SK-N-SH (cell line): ENCODE measurements around the gene ISL1. TPM values are rescaled to one million over a fixed set of nuclear protein-coding genes. Genes with fewer than 3 reads are reported as not detected.

Experiments used
- CTCF ChIA-PET: fragments of 300-600, 350-600 bp; formaldehyde crosslinking; extraction: SDS; loops from one replicate; lab custom pipeline; 2021; lab: Yijun Ruan, JAX
- POLR2A ChIA-PET: fragments of 350-600 bp; sonication (Branson Sonifier 250); formaldehyde crosslinking; extraction: SDS; loops from one replicate; lab custom pipeline; 2020; ENCODE audit warnings: antibody characterized with exemption, inconsistent platforms; lab: Yijun Ruan, JAX
- DNase-seq: peaks from one replicate; pipeline ENCODE4 v3.0.0; 2012
- H2AFZ ChIP-seq: fragments of 200-600 bp; sonication (generic); 2 replicates; pipeline ENCODE4 v1.8.1; 2016; ENCODE audit warnings: antibody characterized with exemption, mild to moderate bottlenecking, low read depth
- H3F3A ChIP-seq: fragments of 200-600 bp; sonication (generic); replicated peaks from 2 replicates; pipeline ENCODE3; 2016; ENCODE audit warnings: antibody characterized with exemption, mild to moderate bottlenecking; ENCODE audit not compliant: insufficient read depth
- H3K27ac ChIP-seq, 2 experiments: fragments of 200-500 bp in 1 of 2; fragments of 200-600 bp in 1 of 2; sonication (Bioruptor generic) in 1 of 2; sonication (generic), shearing (Covaris generic) in 1 of 2; 2 replicates each; pipeline versions ENCODE4 v1.5.1 to v1.6.1; 2014 to 2016; ENCODE audit warnings: low read depth in 2 of 2, inconsistent platforms in 1 of 2, low read length in 1 of 2, mild to moderate bottlenecking in 1 of 2, mixed read lengths in 1 of 2
- H3K27me3 ChIP-seq: fragments of 200-600 bp; sonication (generic), shearing (Covaris generic); 2 replicates; pipeline ENCODE4 v1.6.1; 2016; ENCODE audit warnings: mixed run types; ENCODE audit not compliant: insufficient read depth
- H3K36me3 ChIP-seq, 2 experiments: fragments of 200-500 bp in 1 of 2; fragments of 200-600 bp in 1 of 2; sonication (Bioruptor generic) in 1 of 2; sonication (generic) in 1 of 2; replicated peaks in 1 of 2; 2 replicates each; pipeline versions ENCODE3 to v1.5.1; 2014 to 2016; ENCODE audit warnings: low read length in 1 of 2, mild to moderate bottlenecking in 1 of 2; ENCODE audit not compliant: insufficient read depth in 2 of 2, control insufficient read depth in 1 of 2
- H3K4me1 ChIP-seq, 2 experiments: fragments of 200-500 bp in 1 of 2; fragments of 200-600 bp in 1 of 2; sonication (Bioruptor generic) in 1 of 2; sonication (generic), shearing (Covaris generic) in 1 of 2; 2 replicates each; pipeline versions ENCODE4 v1.5.1 to v1.6.1; 2014 to 2016; ENCODE audit warnings: low read depth in 1 of 2, low read length in 1 of 2, mixed run types in 1 of 2; ENCODE audit not compliant: insufficient read depth in 2 of 2, control insufficient read depth in 1 of 2
- H3K4me2 ChIP-seq: fragments of 200-600 bp; sonication (generic), shearing (Covaris generic); 2 replicates; pipeline ENCODE4 v1.6.1; 2017; ENCODE audit warnings: mixed run types
- H3K4me3 ChIP-seq, 2 experiments: fragments of 200-500 bp in 1 of 2; fragments of 200-600 bp in 1 of 2; sonication (Bioruptor generic) in 1 of 2; sonication (generic), shearing (Covaris generic) in 1 of 2; 2 replicates each; pipeline versions ENCODE4 v1.5.1 to v1.8.1; 2014 to 2016; ENCODE audit warnings: low read depth in 2 of 2, inconsistent platforms in 1 of 2, low read length in 1 of 2, mild to moderate bottlenecking in 1 of 2, mixed read lengths in 1 of 2, moderate library complexity in 1 of 2
- H3K79me2 ChIP-seq: fragments of 200-600 bp; sonication (generic); 2 replicates; pipeline ENCODE4 v1.8.1; 2017; ENCODE audit warnings: mild to moderate bottlenecking; ENCODE audit not compliant: insufficient read depth
- H3K9ac ChIP-seq: fragments of 200-600 bp; sonication (generic); 2 replicates; pipeline ENCODE4 v1.6.1; 2017; ENCODE audit warnings: mixed run types
- H3K9me2 ChIP-seq: fragments of 200-600 bp; sonication (generic); 2 replicates; pipeline ENCODE4 v1.6.1; 2017; ENCODE audit warnings: mixed run types
- H3K9me3 ChIP-seq: fragments of 200-600 bp; sonication (generic); 2 replicates; pipeline ENCODE4 v1.6.1; 2017; ENCODE audit warnings: mixed run types, mild to moderate bottlenecking, moderate library complexity
- H4K20me1 ChIP-seq: fragments of 200-600 bp; sonication (generic); 2 replicates; pipeline ENCODE4 v1.6.1; 2017; ENCODE audit warnings: mild to moderate bottlenecking, mixed run types; ENCODE audit not compliant: insufficient read depth
- FOSL2 ChIP-seq: IDR thresholded peaks from 2 replicates; pipeline ENCODE4 v1.4.0; 2012; ENCODE audit warnings: low read depth, mild to moderate bottlenecking, moderate library complexity, borderline replicate concordance
- JUND ChIP-seq: IDR thresholded peaks from 2 replicates; pipeline ENCODE4 v1.4.0; 2012
- NFIC ChIP-seq: IDR thresholded peaks from 2 replicates; pipeline ENCODE4 v1.4.0; 2012; ENCODE audit warnings: borderline replicate concordance
- RFX5 ChIP-seq: IDR thresholded peaks from 2 replicates; pipeline ENCODE4 v1.6.1; 2012; ENCODE audit warnings: mild to moderate bottlenecking, improper control_type of control experiment, low read length
- SIN3A ChIP-seq: IDR thresholded peaks from 2 replicates; pipeline ENCODE4 v1.6.1; 2012; ENCODE audit warnings: low read depth, mild to moderate bottlenecking, low read length, moderate library complexity, borderline replicate concordance
- TAF1 ChIP-seq: IDR thresholded peaks from 2 replicates; pipeline ENCODE4 v1.6.1; 2012; ENCODE audit warnings: low read depth, mild to moderate bottlenecking, low read length, moderate library complexity, borderline replicate concordance
- TEAD4 ChIP-seq: IDR thresholded peaks from 2 replicates; pipeline ENCODE4 v1.4.0; 2012; ENCODE audit warnings: mild to moderate bottlenecking, borderline replicate concordance; ENCODE audit not compliant: insufficient read depth
- YY1 ChIP-seq: IDR thresholded peaks from 2 replicates; pipeline ENCODE4 v1.4.0; 2012; ENCODE audit warnings: low read depth, mild to moderate bottlenecking
- WGBS: methylation state at CpG from one replicate; pipeline ENCODE4 v1.1.6; 2017; ENCODE audit warnings: low lambda C conversion rate; 5-methylcytosine and 5-hydroxymethylcytosine counted together
- polyA plus RNA-seq, 3 experiments: library from polyadenylated mRNA; depleted of rRNA; stranded (reverse); fragments of >200 nt; gene quantifications; 2 replicates each; pipeline ENCODE4 v1.2.3, GENCODE V29; 2012
- TF ChIP-seq, protein P1 (sequence below): IDR thresholded peaks from 2 replicates; pipeline ENCODE4 v1.4.0; 2012; ENCODE audit warnings: low read depth, borderline replicate concordance
- TF ChIP-seq, protein P2 (sequence below): IDR thresholded peaks from 2 replicates; pipeline ENCODE4 v1.4.0; 2012; ENCODE audit warnings: low read depth, borderline replicate concordance
- TF ChIP-seq, protein P3 (sequence below): IDR thresholded peaks from 2 replicates; pipeline ENCODE4 v1.6.1; 2012; ENCODE audit warnings: mild to moderate bottlenecking, low read depth, low read length, moderate library complexity
- TF ChIP-seq, protein P4 (sequence below): fragments of 150-350 bp; IDR thresholded peaks from 2 replicates; pipeline ENCODE4 v1.6.1; 2017; ENCODE audit warnings: antibody characterized with exemption, low read length, low read depth, borderline replicate concordance

Gene ISL1
- polyA plus RNA-seq, 1 of the 3 experiments (the other 2 are of a cell fraction), result 15.2 TPM

DNA sequence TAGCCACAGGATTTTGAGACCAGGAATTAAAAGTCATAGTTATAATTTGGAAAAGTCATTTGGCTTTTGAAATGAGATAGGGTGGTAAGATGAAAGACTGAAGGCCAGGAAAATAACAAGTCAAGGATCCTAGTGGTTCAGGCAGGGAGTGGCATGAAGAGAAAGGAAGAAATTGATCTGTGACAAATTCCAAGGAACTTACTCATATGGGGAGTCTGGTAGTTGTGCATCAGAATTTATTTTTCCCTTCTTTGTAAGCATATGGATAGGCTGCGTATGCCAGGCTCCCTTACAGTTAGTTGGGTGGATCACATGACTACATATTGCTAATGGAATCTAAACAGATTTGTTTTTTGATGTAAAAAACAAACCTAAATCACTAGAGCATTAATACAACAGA is 21.0 kb downstream of the ISL1 start:
- Histone ChIP-seq H3F3A (no peaks in the 10 kb centered on the region), H3K79me2 (no peaks in the 10 kb centered on the region), H3K9me2 (no peaks in the 10 kb centered on the region), H3K4me1 (peaks cover 11 to 20% of the 10 kb centered on the region in 2 experiments; a peak in 3 of 4 replicates), H3K4me3 (no peak overlapping the region), H3K27me3 (no peaks in the 10 kb centered on the region), H3K9ac (no peak overlapping the region), H4K20me1 (no peaks in the 10 kb centered on the region), H2AFZ (0 out of 2 replicates have a peak overlapping the region, but pooled peaks have one; percentile 41), H3K36me3 (no peaks in the 10 kb centered on the region), H3K9me3 (no peaks in the 10 kb centered on the region), H3K4me2 (no peak overlapping the region), H3K27ac (peak overlapping the region in 1 of 2 experiments; percentile 67; a peak in 2 of 4 replicates)
- no peak for TF ChIP-seq YY1
- TF ChIP-seq, protein P1, sequence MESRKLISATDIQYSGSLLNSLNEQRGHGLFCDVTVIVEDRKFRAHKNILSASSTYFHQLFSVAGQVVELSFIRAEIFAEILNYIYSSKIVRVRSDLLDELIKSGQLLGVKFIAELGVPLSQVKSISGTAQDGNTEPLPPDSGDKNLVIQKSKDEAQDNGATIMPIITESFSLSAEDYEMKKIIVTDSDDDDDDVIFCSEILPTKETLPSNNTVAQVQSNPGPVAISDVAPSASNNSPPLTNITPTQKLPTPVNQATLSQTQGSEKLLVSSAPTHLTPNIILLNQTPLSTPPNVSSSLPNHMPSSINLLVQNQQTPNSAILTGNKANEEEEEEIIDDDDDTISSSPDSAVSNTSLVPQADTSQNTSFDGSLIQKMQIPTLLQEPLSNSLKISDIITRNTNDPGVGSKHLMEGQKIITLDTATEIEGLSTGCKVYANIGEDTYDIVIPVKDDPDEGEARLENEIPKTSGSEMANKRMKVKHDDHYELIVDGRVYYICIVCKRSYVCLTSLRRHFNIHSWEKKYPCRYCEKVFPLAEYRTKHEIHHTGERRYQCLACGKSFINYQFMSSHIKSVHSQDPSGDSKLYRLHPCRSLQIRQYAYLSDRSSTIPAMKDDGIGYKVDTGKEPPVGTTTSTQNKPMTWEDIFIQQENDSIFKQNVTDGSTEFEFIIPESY, result no peak
- TF ChIP-seq TEAD4, result peak; percentile 36; the same call in 1 of the 2 replicates
- TF ChIP-seq TAF1, result no peak
- TF ChIP-seq FOSL2, result peak; percentile 19; the same call in 1 of the 2 replicates
- no peak for TF ChIP-seq NFIC
- TF ChIP-seq, protein P2, sequence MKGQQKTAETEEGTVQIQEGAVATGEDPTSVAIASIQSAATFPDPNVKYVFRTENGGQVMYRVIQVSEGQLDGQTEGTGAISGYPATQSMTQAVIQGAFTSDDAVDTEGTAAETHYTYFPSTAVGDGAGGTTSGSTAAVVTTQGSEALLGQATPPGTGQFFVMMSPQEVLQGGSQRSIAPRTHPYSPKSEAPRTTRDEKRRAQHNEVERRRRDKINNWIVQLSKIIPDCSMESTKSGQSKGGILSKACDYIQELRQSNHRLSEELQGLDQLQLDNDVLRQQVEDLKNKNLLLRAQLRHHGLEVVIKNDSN, result peak; percentile 48; the same call in 1 of the 2 replicates
- no peak for TF ChIP-seq RFX5
- TF ChIP-seq SIN3A, result no peak
- TF ChIP-seq, protein P3, sequence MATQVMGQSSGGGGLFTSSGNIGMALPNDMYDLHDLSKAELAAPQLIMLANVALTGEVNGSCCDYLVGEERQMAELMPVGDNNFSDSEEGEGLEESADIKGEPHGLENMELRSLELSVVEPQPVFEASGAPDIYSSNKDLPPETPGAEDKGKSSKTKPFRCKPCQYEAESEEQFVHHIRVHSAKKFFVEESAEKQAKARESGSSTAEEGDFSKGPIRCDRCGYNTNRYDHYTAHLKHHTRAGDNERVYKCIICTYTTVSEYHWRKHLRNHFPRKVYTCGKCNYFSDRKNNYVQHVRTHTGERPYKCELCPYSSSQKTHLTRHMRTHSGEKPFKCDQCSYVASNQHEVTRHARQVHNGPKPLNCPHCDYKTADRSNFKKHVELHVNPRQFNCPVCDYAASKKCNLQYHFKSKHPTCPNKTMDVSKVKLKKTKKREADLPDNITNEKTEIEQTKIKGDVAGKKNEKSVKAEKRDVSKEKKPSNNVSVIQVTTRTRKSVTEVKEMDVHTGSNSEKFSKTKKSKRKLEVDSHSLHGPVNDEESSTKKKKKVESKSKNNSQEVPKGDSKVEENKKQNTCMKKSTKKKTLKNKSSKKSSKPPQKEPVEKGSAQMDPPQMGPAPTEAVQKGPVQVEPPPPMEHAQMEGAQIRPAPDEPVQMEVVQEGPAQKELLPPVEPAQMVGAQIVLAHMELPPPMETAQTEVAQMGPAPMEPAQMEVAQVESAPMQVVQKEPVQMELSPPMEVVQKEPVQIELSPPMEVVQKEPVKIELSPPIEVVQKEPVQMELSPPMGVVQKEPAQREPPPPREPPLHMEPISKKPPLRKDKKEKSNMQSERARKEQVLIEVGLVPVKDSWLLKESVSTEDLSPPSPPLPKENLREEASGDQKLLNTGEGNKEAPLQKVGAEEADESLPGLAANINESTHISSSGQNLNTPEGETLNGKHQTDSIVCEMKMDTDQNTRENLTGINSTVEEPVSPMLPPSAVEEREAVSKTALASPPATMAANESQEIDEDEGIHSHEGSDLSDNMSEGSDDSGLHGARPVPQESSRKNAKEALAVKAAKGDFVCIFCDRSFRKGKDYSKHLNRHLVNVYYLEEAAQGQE, result no peak
- TF ChIP-seq JUND, result peak; percentile 35; the same call in 1 of the 2 replicates
- TF ChIP-seq, protein P4, sequence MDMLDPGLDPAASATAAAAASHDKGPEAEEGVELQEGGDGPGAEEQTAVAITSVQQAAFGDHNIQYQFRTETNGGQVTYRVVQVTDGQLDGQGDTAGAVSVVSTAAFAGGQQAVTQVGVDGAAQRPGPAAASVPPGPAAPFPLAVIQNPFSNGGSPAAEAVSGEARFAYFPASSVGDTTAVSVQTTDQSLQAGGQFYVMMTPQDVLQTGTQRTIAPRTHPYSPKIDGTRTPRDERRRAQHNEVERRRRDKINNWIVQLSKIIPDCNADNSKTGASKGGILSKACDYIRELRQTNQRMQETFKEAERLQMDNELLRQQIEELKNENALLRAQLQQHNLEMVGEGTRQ, result no peak
- DNase-seq, result no peak
- ChIA-PET POLR2A (no interaction called here), CTCF (no interaction called here)
- 63% methylated on average over 1 of the region's 1 CpG for WGBS
